ENCODE measurements around the gene ZNF57.

- TF ChIP-seq CTCF (IDR thresholded peaks at IDR 0.05; ENCODE audit: low read length) (no peak), EZH2 (IDR thresholded peaks at IDR 0.05; ENCODE audit: borderline replicate concordance, low read length) (no peak)
These were observed 6.0 kb downstream of the ZNF57 start for GRCh38 chr19:2906631-2907195.

All from OCI-LY1 (cell line).